ENCODE results near the gene USP17L22.
"Not testable (repeated sequence)": the region's sequence is repeated elsewhere in the genome, so short reads cannot be mapped to it uniquely, and the experiment has no call there.

USP17L22 gene, protein sequence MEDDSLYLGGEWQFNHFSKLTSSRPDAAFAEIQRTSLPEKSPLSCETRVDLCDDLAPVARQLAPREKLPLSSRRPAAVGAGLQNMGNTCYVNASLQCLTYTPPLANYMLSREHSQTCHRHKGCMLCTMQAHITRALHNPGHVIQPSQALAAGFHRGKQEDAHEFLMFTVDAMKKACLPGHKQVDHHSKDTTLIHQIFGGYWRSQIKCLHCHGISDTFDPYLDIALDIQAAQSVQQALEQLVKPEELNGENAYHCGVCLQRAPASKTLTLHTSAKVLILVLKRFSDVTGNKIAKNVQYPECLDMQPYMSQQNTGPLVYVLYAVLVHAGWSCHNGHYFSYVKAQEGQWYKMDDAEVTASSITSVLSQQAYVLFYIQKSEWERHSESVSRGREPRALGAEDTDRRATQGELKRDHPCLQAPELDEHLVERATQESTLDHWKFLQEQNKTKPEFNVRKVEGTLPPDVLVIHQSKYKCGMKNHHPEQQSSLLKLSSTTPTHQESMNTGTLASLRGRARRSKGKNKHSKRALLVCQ

DNA sequence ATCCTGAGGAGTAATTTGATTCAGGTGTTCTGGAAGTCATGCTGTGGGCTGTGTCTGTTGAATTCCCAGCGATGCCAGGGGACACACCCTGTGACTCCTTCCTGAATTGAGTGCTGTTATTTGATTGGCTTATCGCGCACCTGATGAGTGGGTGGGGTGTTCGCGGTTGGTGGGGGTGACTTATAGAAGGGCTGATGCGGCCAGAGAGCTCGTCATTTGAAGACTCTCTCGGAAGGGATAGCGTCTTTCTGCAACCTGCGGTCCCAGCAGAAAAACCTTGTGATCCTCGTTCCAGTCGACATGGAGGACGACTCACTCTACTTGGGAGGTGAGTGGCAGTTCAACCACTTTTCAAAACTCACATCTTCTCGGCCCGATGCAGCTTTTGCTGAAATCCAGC lies at the start of gene USP17L22:
Gene USP17L22, plus strand, starts transcription at position 301 of the 400 bp plus-strand sequence. Its CDS starts 0 bp downstream, at position 301.
- H3K9me3 Mint-ChIP-seq, H3K27me3 Mint-ChIP-seq, H3K4me1 Mint-ChIP-seq, H3K36me3 Mint-ChIP-seq, DNase-seq, H3K4me3 Mint-ChIP-seq, H3K27ac Mint-ChIP-seq, CTCF ChIA-PET: not testable (repeated sequence)

DNA sequence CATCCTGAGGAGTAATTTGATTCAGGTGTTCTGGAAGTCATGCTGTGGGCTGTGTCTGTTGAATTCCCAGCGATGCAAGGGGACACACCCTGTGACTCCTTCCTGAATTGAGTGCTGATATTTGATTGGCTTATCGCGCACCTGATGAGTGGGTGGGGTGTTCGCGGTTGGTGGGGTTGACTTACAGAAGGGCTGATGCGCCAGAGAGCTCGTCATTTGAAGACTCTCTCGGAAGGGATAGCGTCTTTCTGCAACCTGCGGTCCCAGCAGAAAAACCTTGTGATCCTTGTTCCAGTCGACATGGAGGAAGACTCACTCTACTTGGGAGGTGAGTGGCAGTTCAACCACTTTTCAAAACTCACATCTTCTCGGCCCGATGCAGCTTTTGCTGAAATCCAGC lies 47.6 kb upstream of the USP17L22 start, which contains the start of gene USP17L12:
Gene USP17L12, plus strand, starts transcription at position 301 of the 400 bp plus-strand sequence. Its CDS starts 0 bp downstream, at position 301.
- H3K27ac Mint-ChIP-seq, DNase-seq, H3K4me3 Mint-ChIP-seq, H3K36me3 Mint-ChIP-seq, H3K9me3 Mint-ChIP-seq, CTCF ChIA-PET, H3K27me3 Mint-ChIP-seq, H3K4me1 Mint-ChIP-seq: not testable (repeated sequence)

DNA sequence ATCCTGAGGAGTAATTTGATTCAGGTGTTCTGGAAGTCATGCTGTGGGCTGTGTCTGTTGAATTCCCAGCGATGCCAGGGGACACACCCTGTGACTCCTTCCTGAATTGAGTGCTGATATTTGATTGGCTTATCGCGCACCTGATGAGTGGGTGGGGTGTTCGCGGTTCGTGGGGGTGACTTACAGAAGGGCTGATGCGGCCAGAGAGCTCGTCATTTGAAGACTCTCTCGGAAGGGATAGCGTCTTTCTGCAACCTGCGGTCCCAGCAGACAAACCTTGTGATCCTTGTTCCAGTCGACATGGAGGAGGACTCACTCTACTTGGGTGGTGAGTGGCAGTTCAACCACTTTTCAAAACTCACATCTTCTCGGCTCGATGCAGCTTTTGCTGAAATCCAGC lies 42.8 kb upstream of the USP17L22 start, which contains the start of gene USP17L13:
Gene USP17L13, plus strand, starts transcription at position 301 of the 400 bp plus-strand sequence. Its CDS starts 0 bp downstream, at position 301.
- CTCF ChIA-PET, H3K4me3 Mint-ChIP-seq: not testable (repeated sequence)

DNA sequence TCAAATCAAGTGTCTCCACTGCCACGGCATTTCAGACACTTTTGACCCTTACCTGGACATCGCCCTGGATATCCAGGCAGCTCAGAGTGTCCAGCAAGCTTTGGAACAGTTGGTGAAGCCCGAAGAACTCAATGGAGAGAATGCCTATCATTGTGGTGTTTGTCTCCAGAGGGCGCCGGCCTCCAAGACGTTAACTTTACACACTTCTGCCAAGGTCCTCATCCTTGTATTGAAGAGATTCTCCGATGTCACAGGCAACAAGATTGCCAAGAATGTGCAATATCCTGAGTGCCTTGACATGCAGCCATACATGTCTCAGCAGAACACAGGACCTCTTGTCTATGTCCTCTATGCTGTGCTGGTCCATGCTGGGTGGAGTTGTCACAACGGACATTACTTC lies 37.2 kb upstream of the USP17L22 start:
- H3K9me3 Mint-ChIP-seq, H3K4me3 Mint-ChIP-seq, CTCF ChIA-PET: not testable (repeated sequence)

More for the DNA sequence above, 42.8 kb upstream of the USP17L22 start, which contains the start of gene USP17L13:
- not testable (repeated sequence) for H3K9me3 Mint-ChIP-seq, H3K27me3 Mint-ChIP-seq, DNase-seq, H3K4me1 Mint-ChIP-seq, H3K36me3 Mint-ChIP-seq, H3K27ac Mint-ChIP-seq

DNA sequence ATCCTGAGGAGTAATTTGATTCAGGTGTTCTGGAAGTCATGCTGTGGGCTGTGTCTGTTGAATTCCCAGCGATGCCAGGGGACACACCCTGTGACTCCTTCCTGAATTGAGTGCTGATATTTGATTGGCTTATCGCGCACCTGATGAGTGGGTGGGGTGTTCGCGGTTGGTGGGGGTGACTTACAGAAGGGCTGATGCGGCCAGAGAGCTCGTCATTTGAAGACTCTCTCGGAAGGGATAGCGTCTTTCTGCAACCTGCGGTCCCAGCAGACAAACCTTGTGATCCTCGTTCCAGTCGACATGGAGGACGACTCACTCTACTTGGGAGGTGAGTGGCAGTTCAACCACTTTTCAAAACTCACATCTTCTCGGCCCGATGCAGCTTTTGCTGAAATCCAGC lies 33.3 kb upstream of the USP17L22 start, which contains the start of gene USP17L15:
Gene USP17L15, plus strand, starts transcription at position 301 of the 400 bp plus-strand sequence. Its CDS starts 0 bp downstream, at position 301.
- H3K4me1 Mint-ChIP-seq, CTCF ChIA-PET, H3K27ac Mint-ChIP-seq, DNase-seq, H3K36me3 Mint-ChIP-seq, H3K27me3 Mint-ChIP-seq, H3K9me3 Mint-ChIP-seq, H3K4me3 Mint-ChIP-seq: not testable (repeated sequence)

More for the DNA sequence above, 37.2 kb upstream of the USP17L22 start:
- not testable (repeated sequence) for H3K4me1 Mint-ChIP-seq, H3K27me3 Mint-ChIP-seq, DNase-seq, H3K36me3 Mint-ChIP-seq, H3K27ac Mint-ChIP-seq

DNA sequence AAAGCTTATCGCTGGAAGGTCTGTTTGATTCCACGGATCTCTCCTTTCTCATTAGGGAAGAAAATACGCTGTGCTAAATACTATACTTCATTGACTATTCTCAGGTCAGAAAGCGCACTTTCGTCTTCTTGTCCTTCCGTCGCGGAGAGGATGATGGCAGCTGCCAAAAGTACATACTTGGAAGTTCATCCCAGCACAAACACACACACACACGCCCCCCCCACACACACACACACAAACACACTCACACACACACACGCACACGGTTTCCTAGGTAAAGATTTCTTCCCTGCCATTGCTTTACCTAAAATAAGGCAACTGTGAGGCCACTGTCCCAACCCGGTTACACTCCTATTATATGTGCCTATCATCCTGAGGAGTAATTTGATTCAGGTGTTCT lies 29.0 kb upstream of the USP17L22 start:
- H3K4me3 Mint-ChIP-seq, CTCF ChIA-PET, H3K27me3 Mint-ChIP-seq, H3K9me3 Mint-ChIP-seq, H3K36me3 Mint-ChIP-seq, H3K27ac Mint-ChIP-seq, H3K4me1 Mint-ChIP-seq: not testable (repeated sequence)
- DNase-seq: peak; percentile 12

DNA sequence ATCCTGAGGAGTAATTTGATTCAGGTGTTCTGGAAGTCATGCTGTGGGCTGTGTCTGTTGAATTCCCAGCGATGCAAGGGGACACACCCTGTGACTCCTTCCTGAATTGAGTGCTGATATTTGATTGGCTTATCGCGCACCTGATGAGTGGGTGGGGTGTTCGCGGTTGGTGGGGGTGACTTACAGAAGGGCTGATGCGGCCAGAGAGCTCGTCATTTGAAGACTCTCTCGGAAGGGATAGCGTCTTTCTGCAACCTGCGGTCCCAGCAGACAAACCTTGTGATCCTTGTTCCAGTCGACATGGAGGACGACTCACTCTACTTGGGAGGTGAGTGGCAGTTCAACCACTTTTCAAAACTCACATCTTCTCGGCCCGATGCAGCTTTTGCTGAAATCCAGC lies 23.8 kb upstream of the USP17L22 start, which contains the start of gene USP17L17:
Gene USP17L17, plus strand, starts transcription at position 301 of the 400 bp plus-strand sequence. Its CDS starts 0 bp downstream, at position 301.
- CTCF ChIA-PET, H3K36me3 Mint-ChIP-seq, H3K9me3 Mint-ChIP-seq, H3K27ac Mint-ChIP-seq, H3K4me1 Mint-ChIP-seq, H3K4me3 Mint-ChIP-seq, DNase-seq, H3K27me3 Mint-ChIP-seq: not testable (repeated sequence)

DNA sequence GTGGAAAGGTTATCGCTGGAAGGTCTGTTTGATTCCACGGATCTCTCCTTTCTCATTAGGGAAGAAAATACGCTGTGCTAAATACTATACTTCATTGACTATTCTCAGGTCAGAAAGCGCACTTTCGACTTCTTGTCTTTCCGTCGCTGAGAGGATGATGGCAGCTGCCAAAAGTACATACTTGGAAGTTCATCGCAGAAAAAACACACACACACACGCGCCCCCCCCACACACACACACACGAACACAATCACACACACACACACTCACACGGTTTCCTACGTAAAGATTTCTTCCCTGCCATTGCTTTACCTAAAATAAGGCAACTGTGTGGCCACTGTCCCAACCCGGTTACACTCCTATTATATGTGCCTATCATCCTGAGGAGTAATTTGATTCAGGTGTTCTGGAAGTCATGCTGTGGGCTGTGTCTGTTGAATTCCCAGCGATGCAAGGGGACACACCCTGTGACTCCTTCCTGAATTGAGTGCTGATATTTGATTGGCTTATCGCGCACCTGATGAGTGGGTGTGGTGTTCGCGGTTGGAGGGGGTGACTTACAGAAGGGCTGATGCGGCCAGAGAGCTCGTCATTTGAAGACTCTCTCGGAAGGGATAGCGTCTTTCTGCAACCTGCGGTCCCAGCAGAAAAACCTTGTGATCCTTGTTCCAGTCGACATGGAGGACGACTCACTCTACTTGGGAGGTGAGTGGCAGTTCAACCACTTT lies 19.3 kb upstream of the USP17L22 start, which contains the start of gene USP17L18:
Gene USP17L18, plus strand, starts transcription at position 678 of the 728 bp plus-strand sequence. Its CDS starts 0 bp downstream, at position 678.
- H3K27me3 Mint-ChIP-seq, H3K27ac Mint-ChIP-seq, H3K4me1 Mint-ChIP-seq, H3K9me3 Mint-ChIP-seq, H3K36me3 Mint-ChIP-seq, CTCF ChIA-PET, H3K4me3 Mint-ChIP-seq: not testable (repeated sequence)
- DNase-seq: peak; percentile 14

DNA sequence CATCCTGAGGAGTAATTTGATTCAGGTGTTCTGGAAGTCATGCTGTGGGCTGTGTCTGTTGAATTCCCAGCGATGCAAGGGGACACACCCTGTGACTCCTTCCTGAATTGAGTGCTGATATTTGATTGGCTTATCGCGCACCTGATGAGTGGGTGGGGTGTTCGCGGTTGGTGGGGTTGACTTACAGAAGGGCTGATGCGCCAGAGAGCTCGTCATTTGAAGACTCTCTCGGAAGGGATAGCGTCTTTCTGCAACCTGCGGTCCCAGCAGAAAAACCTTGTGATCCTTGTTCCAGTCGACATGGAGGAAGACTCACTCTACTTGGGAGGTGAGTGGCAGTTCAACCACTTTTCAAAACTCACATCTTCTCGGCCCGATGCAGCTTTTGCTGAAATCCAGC lies 14.3 kb upstream of the USP17L22 start, which contains the start of gene USP17L19:
Gene USP17L19, plus strand, starts transcription at position 301 of the 400 bp plus-strand sequence. Its CDS starts 0 bp downstream, at position 301.
- H3K4me1 Mint-ChIP-seq, H3K9me3 Mint-ChIP-seq, H3K27me3 Mint-ChIP-seq, H3K36me3 Mint-ChIP-seq, H3K27ac Mint-ChIP-seq, CTCF ChIA-PET, DNase-seq, H3K4me3 Mint-ChIP-seq: not testable (repeated sequence)

DNA sequence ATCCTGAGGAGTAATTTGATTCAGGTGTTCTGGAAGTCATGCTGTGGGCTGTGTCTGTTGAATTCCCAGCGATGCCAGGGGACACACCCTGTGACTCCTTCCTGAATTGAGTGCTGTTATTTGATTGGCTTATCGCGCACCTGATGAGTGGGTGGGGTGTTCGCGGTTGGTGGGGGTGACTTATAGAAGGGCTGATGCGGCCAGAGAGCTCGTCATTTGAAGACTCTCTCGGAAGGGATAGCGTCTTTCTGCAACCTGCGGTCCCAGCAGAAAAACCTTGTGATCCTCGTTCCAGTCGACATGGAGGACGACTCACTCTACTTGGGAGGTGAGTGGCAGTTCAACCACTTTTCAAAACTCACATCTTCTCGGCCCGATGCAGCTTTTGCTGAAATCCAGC lies 9.6 kb upstream of the USP17L22 start, which contains the start of gene USP17L20:
Gene USP17L20, plus strand, starts transcription at position 301 of the 400 bp plus-strand sequence. Its CDS starts 0 bp downstream, at position 301.
- H3K4me3 Mint-ChIP-seq, H3K27ac Mint-ChIP-seq, H3K36me3 Mint-ChIP-seq, CTCF ChIA-PET, H3K4me1 Mint-ChIP-seq, H3K9me3 Mint-ChIP-seq, H3K27me3 Mint-ChIP-seq, DNase-seq: not testable (repeated sequence)

DNA sequence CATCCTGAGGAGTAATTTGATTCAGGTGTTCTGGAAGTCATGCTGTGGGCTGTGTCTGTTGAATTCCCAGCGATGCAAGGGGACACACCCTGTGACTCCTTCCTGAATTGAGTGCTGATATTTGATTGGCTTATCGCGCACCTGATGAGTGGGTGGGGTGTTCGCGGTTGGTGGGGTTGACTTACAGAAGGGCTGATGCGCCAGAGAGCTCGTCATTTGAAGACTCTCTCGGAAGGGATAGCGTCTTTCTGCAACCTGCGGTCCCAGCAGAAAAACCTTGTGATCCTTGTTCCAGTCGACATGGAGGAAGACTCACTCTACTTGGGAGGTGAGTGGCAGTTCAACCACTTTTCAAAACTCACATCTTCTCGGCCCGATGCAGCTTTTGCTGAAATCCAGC lies 4.8 kb upstream of the USP17L22 start, which contains the start of gene USP17L21:
Gene USP17L21, plus strand, starts transcription at position 301 of the 400 bp plus-strand sequence. Its CDS starts 0 bp downstream, at position 301.
- H3K27me3 Mint-ChIP-seq, DNase-seq, H3K36me3 Mint-ChIP-seq, H3K4me1 Mint-ChIP-seq, H3K9me3 Mint-ChIP-seq, H3K27ac Mint-ChIP-seq, CTCF ChIA-PET, H3K4me3 Mint-ChIP-seq: not testable (repeated sequence)

DNA sequence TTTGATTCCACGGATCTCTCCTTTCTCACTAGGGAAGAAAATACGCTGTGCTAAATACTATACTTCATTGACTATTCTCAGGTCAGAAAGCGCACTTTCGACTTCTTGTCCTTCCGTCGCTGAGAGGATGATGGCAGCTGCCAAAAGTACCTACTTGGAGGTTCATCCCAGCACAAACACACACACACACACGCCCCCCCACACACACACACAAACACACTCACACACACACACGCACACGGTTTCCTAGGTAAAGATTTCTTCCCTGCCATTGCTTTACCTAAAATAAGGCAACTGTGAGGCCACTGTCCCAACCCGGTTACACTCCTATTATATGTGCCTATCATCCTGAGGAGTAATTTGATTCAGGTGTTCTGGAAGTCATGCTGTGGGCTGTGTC lies 4.3 kb downstream of the USP17L22 start:
- H3K4me1 Mint-ChIP-seq, H3K27me3 Mint-ChIP-seq, CTCF ChIA-PET, H3K36me3 Mint-ChIP-seq, H3K4me3 Mint-ChIP-seq, H3K9me3 Mint-ChIP-seq, H3K27ac Mint-ChIP-seq: not testable (repeated sequence)
- peak; percentile 23 for DNase-seq

All from activated naive CD4-positive, alpha-beta T cell treated with anti-CD3 and anti-CD28 coated beads, Interleukin-2, amount 10 ng/mL, durations not matched to agents 7 days and 5 days (primary cell).